Testis (tissue), 2 donors: ENCODE data around the gene STK36.

Experiments
- CTCF ChIP-seq, 3 experiments: fragments of 450-650 bp in 2 of 3; fragments of 200-600 bp in 1 of 3; sonication (generic) in 1 of 3; IDR thresholded peaks; one replicate each; pipeline ENCODE4 v1.5.1; 2016 to 2019; ENCODE audit warnings: antibody characterized with exemption in 3 of 3, mild to moderate bottlenecking in 2 of 3, moderate library complexity in 1 of 3
- POLR2A ChIP-seq: fragments of 450-650 bp; IDR thresholded peaks from one replicate; pipeline ENCODE4 v1.6.1; 2017; ENCODE audit warnings: antibody characterized with exemption, mild to moderate bottlenecking, moderate library complexity

DNA sequence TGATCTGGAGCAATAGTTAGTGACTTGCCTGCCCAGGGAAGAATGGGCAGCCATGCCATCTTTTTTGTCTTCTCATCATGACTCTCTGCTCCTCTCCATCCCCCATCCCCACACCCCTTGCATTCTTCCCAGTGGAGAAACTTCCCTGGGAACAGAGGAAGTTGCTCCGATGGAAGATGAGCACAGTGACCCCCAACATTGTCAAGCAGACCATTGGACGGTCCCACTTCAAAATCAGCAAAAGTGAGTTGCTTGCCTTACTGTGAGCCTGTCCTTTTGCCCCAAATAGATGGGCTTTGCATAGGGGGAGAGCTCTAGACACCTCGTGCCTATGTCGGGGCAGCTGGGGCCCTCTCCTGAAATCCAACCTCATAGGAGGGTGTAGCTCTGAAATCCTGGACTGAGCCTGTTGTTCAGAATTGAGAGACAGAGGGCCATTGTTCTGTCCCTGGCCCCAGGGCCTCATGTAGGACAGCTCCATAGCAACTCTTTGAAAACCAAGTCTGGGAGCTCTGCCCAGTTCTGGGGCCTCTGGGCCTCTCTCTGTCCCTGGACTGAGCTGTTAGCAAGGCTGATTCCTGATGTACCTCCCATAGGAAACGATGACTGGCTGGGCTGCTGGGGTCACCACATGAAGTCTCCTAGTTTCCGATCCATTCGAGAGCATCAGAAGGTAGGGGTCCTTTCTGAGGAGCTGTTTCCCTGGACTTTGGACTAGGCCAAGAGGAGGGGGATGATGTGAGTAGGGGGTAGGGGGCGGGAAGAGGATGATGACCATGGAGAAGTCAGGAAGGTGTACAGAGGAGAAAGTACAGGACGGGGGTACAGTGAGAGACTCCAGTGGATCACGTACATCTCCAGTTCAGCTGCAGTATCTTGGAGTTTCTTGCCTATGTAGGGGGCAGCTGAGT, 73.9 kb downstream of the STK36 start:
- TF ChIP-seq CTCF (IDR thresholded peaks at IDR 0.05) (no peak), POLR2A (no peak)
